ENCODE results near the gene KLHL1.

GRCh38 chr13:69828527-69828926, 279.7 kb downstream of the KLHL1 start:
- no peak for TF ChIP-seq CTCF (IDR thresholded peaks at IDR 0.05 in 2 of 3, conservative IDR thresholded peaks at IDR 0.05 in 1 of 3; ENCODE audit: insufficient read depth in 2 of 3, low read depth in 1 of 3, low read length in 3 of 3)
- no peak for TF ChIP-seq CHD4 (IDR thresholded peaks at IDR 0.05; ENCODE audit: insufficient read depth, insufficient replicate concordance, low read depth, low read length, poor library complexity, severe bottlenecking)
- TF ChIP-seq ZNF830 (CRISPR knock-in tag; IDR thresholded peaks at IDR 0.05), result no peak
- TF ChIP-seq BRF2 (IDR thresholded peaks at IDR 0.05; ENCODE audit: borderline replicate concordance, insufficient read depth, insufficient read length), result no peak
- no peak for TF ChIP-seq RBBP5 (IDR thresholded peaks at IDR 0.05; ENCODE audit: borderline replicate concordance, insufficient read depth, low read length, poor library complexity, severe bottlenecking)
- TF ChIP-seq ZKSCAN1 (IDR thresholded peaks at IDR 0.05; ENCODE audit: low read depth, low read length), result no peak
